ENCODE measurements around the gene CSH1.
A peak's percentile ranks its signal among the peaks of the same experiment; 100 is the strongest.

Gene CSH1

DNA sequence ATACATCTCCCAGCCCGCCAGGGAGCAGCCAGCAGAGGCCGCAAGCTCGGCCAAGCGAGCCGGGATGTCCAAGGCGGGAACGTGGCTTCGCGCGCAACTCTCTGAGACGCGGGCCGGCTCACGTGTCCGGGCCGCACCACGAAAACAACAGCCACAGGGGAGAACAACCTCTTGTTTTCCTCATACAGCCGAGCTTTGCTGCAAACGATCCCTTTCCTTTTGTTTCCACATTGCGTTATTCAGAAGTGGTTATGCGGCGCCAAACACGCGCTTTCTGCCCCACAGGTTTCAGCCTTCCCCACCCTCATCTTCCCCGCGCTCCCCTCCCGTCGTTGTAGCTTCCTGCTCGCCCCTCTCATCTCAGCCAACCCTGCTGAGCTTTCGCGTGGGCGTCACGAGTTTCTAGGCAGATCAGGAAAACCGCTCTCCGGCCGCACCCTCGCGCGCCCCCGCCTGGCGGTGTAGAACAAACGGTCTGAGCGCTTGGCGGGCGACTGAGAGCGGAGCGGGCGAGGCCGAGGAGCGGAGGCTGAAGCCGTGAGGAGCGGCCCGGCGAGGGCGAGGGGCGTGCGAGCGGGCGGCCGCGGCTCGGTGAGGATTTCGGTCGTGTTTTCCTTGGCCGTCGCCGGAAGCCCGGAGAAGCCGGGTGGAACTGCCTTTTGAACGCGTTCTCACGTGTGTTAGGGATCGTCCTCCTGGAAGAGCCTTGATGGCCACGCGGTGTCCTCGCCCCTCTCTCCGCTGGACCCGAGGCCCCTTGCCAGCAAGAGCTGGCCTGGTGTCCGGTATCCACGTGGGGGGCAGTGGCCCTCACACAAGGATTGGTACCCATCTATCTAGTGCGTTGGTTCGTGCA, 47.3 kb downstream of the CSH1 start:
- H3K9ac ChIP-seq (ENCODE audit: low read length), result no peak overlapping the region
- H3K36me3 ChIP-seq (ENCODE audit: insufficient read depth, low read length), result no peaks in the 10 kb centered on the region
- peak overlapping the region; percentile 44 to 65 for H3K4me3 ChIP-seq (ENCODE audit: low read depth in 1 of 2, low read length in 2 of 2)
- H3K9me3 ChIP-seq (ENCODE audit: low read length), result no peaks in the 10 kb centered on the region
- H3K4me1 ChIP-seq (ENCODE audit: insufficient read depth, low read length), result peaks cover 5% of the 10 kb centered on the region
- peak overlapping the region; percentile 67 for H3K27ac ChIP-seq (ENCODE audit: low read depth, low read length)
- H3K27me3 ChIP-seq (ENCODE audit: control insufficient read depth in 1 of 2, insufficient read depth in 2 of 2, low read length in 2 of 2), result no peaks in the 10 kb centered on the region

DNA sequence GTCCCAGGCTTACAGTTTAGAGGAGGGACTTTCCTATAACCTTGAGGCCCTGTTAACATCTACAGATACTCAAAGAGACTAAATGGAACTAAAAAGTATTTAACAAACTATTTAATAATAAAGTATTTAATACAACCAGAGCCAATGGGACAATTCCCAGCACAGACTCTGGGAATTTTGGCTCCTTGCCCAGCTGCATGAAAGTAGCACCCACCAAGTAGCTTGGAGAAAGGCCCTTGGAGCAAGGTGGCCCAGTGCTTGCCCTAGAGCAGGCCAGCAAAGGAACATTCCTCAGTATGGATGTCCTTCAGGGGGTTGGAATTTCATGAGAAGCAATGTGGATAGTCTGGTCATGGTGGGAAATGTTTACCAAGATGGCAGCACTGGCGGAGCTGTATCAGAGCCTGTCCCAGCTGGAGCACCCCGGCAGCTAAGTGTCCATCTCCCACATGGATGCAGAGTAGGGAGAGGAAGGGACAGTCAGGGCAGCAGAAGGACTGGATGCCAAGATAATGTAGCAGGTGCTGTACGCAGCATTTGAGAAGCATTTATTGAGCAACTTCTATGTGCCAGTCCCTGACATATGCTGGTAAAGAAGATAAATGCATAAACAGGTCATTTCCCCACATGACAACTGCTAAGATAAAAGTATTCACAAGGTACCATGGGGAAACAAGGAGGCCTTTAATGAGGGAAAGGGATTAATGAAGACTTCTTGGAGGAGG, 48.7 kb downstream of the CSH1 start:
- no peaks in the 10 kb centered on the region for H3K36me3 ChIP-seq (ENCODE audit: insufficient read depth, low read length)
- H3K27ac ChIP-seq (ENCODE audit: low read depth, low read length), result no peak overlapping the region
- peaks cover 10% of the 10 kb centered on the region for H3K4me1 ChIP-seq (ENCODE audit: insufficient read depth, low read length)
- no peak overlapping the region for H3K4me3 ChIP-seq (ENCODE audit: low read depth in 1 of 2, low read length in 2 of 2)
- no peaks in the 10 kb centered on the region for H3K27me3 ChIP-seq (ENCODE audit: control insufficient read depth in 1 of 2, insufficient read depth in 2 of 2, low read length in 2 of 2)
- H3K9me3 ChIP-seq (ENCODE audit: low read length), result no peaks in the 10 kb centered on the region
- H3K9ac ChIP-seq (ENCODE audit: low read length), result no peak overlapping the region

DNA sequence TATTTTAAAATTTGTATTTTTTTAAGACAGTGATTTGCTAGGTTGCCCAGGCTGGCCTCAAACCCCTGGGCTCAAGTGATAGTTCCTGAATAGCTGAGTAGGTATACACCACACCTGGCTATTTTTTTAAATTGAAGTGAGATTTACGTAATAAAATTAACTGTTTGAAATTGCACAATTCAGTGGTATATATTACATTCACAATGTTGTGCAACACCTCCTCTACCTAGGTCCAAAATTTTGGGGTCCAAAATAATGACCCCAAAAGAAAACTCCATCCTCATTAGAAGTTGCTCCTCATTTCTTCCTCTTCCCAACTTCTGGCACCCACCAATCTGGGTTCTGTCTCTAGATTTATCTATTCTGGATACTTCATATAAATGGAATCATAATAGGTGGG, 50.9 kb downstream of the CSH1 start:
- Histone ChIP-seq H3K9ac (ENCODE audit: low read length) (no peak overlapping the region), H3K4me1 (ENCODE audit: insufficient read depth, low read length) (peaks cover 20% of the 10 kb centered on the region), H3K27me3 (ENCODE audit: control insufficient read depth in 1 of 2, insufficient read depth in 2 of 2, low read length in 2 of 2) (no peaks in the 10 kb centered on the region), H3K4me3 (ENCODE audit: low read depth in 1 of 2, low read length in 2 of 2) (no peak overlapping the region), H3K9me3 (ENCODE audit: low read length) (no peaks in the 10 kb centered on the region), H3K36me3 (ENCODE audit: insufficient read depth, low read length) (no peaks in the 10 kb centered on the region), H3K27ac (ENCODE audit: low read depth, low read length) (no peak overlapping the region)
